HepG2 (cell line): ENCODE results near the gene SIX4. TPM values are rescaled to one million over a fixed set of nuclear protein-coding genes. Genes with fewer than 3 reads are reported as not detected.

Experiments used
- IRF2 ChIP-seq: IDR thresholded peaks from 2 replicates; pipeline ENCODE4 v1.6.1; 2018; ENCODE audit warnings: missing genetic modification reagents, missing compliant biosample characterization
- KDM4B ChIP-seq: sonication (generic); formaldehyde crosslinking; IDR thresholded peaks from 2 replicates; pipeline ENCODE4 v1.4.0; 2020; ENCODE audit warnings: missing genetic modification reagents
- KLF11 ChIP-seq: IDR thresholded peaks from 2 replicates; pipeline ENCODE4 v1.6.1; 2016; ENCODE audit warnings: missing compliant biosample characterization
- MAFK ChIP-seq, 2 experiments: IDR thresholded peaks in 1 of 2; conservative IDR thresholded peaks in 1 of 2; 2 replicates each; pipeline ENCODE4 v1.6.1; 2011; ENCODE audit warnings: improper control_type of control experiment in 2 of 2, low read length in 2 of 2
- RCOR2 ChIP-seq: IDR thresholded peaks from 2 replicates; pipeline ENCODE4 v1.6.1; 2016; ENCODE audit warnings: missing biosample characterization, missing genetic modification reagents
- SAFB2 ChIP-seq: sonication (generic); formaldehyde crosslinking; IDR thresholded peaks from 2 replicates; pipeline ENCODE4 v1.5.1; 2020; ENCODE audit warnings: missing genetic modification reagents, low read depth, mild to moderate bottlenecking, borderline replicate concordance
- SIN3A ChIP-seq: IDR thresholded peaks from 2 replicates; pipeline ENCODE4 v1.6.1; 2011; ENCODE audit warnings: low read depth, mild to moderate bottlenecking, control low read depth, low read length, borderline replicate concordance
- SNAPC2 ChIP-seq: sonication (generic); formaldehyde crosslinking; IDR thresholded peaks from 2 replicates; pipeline ENCODE4 v1.8.1; 2022; ENCODE audit warnings: mild to moderate bottlenecking, missing genetic modification reagents
- SNRNP70 ChIP-seq: fragments of 200-400 bp; formaldehyde crosslinking; IDR thresholded peaks from 2 replicates; pipeline ENCODE4 v1.6.1; 2017; ENCODE audit warnings: mild to moderate bottlenecking, low read depth, low read length, moderate library complexity
- SOX13 ChIP-seq, 3 experiments: fragments of 450-650 bp in 1 of 3; sonication (generic) in 1 of 3; formaldehyde crosslinking in 1 of 3; IDR thresholded peaks in 2 of 3; conservative IDR thresholded peaks in 1 of 3; 2 replicates each; pipeline versions ENCODE4 v1.5.0 to v1.6.1; 2016 to 2020; ENCODE audit warnings: antibody characterized with exemption in 1 of 3, mild to moderate bottlenecking in 1 of 3, missing compliant biosample characterization in 1 of 3, missing genetic modification reagents in 1 of 3, moderate library complexity in 1 of 3
- STAG1 ChIP-seq: sonication (generic); formaldehyde crosslinking; IDR thresholded peaks from 2 replicates; pipeline ENCODE4 v1.4.0; 2020; ENCODE audit warnings: missing genetic modification reagents
- TARDBP ChIP-seq: sonication (generic); formaldehyde crosslinking; IDR thresholded peaks from 2 replicates; pipeline ENCODE4 v1.8.0; 2022; ENCODE audit warnings: mild to moderate bottlenecking, missing genetic modification reagents
- ZNF121 ChIP-seq: sonication (generic); formaldehyde crosslinking; IDR thresholded peaks from 2 replicates; pipeline ENCODE4 v1.5.0; 2020; ENCODE audit warnings: mild to moderate bottlenecking, missing genetic modification reagents
- ZNF234 ChIP-seq: sonication (generic); formaldehyde crosslinking; conservative IDR thresholded peaks from 2 replicates; pipeline ENCODE4 v1.5.1; 2020; ENCODE audit warnings: mild to moderate bottlenecking, missing genetic modification reagents
- ZNF24 ChIP-seq: fragments of 450-650 bp; IDR thresholded peaks from 2 replicates; pipeline ENCODE4 v1.6.1; 2017; ENCODE audit warnings: antibody characterized with exemption, mild to moderate bottlenecking
- ZNF367 ChIP-seq: sonication (generic); formaldehyde crosslinking; IDR thresholded peaks from 2 replicates; pipeline ENCODE4 v1.4.0; 2020; ENCODE audit warnings: missing genetic modification reagents, borderline replicate concordance
- ZNF431 ChIP-seq: sonication (generic); formaldehyde crosslinking; IDR thresholded peaks from 2 replicates; pipeline ENCODE4 v1.9.0; 2022; ENCODE audit warnings: missing genetic modification reagents, low read depth, mild to moderate bottlenecking, borderline replicate concordance
- ZNF589 ChIP-seq: sonication (generic); formaldehyde crosslinking; conservative IDR thresholded peaks from 2 replicates; pipeline ENCODE4 v1.8.0; 2022; ENCODE audit warnings: mild to moderate bottlenecking, moderate library complexity, missing genetic modification reagents
- ZSCAN21 ChIP-seq: sonication (generic); formaldehyde crosslinking; IDR thresholded peaks from 2 replicates; pipeline ENCODE4 v1.8.0; 2022; ENCODE audit warnings: mild to moderate bottlenecking, missing genetic modification reagents, moderate library complexity, borderline replicate concordance
- polyA plus RNA-seq, 8 experiments: library from polyadenylated mRNA; depleted of rRNA in 3 of 8; stranded (reverse) in 7 of 8; unstranded in 1 of 8; fragments of >200 nt; fragmentation: Illumina TruSeq in 4 of 8; extraction: Trizol in 4 of 8; gene quantifications; 2 replicates each; pipeline versions ENCODE4 v1.2.1 to v1.2.3, GENCODE V29; 2011 to 2016; ENCODE audit warnings: low read depth in 4 of 8, missing spikeins in 1 of 8, mixed read lengths in 1 of 8; ENCODE audit not compliant: insufficient read depth in 1 of 8
- total RNA-seq, 5 experiments: library from RNA; depleted of rRNA; stranded (reverse); fragments of >200 nt; fragmentation: Illumina TruSeq; extraction: Trizol; gene quantifications; 2 replicates each; pipeline ENCODE4 v1.2.3, GENCODE V29; 2016; ENCODE audit warnings: low read depth in 1 of 5
- TF ChIP-seq, protein P1 (sequence below): IDR thresholded peaks from 2 replicates; pipeline ENCODE4 v1.6.1; 2016; ENCODE audit warnings: low read depth, borderline replicate concordance
- TF ChIP-seq, protein P2 (sequence below): sonication (generic); formaldehyde crosslinking; IDR thresholded peaks from 2 replicates; pipeline ENCODE4 v1.5.1; 2020; ENCODE audit warnings: mild to moderate bottlenecking, missing genetic modification reagents, borderline replicate concordance
- TF ChIP-seq, protein P3 (sequence below): sonication (generic); formaldehyde crosslinking; IDR thresholded peaks from 2 replicates; pipeline ENCODE4 v1.9.0; 2021; ENCODE audit warnings: missing genetic modification reagents, mild to moderate bottlenecking, borderline replicate concordance

Gene SIX4
- total and polyA plus RNA-seq, 2 of the 13 experiments (the other 11 are each of a cell fraction or from before 2014, with no cell fraction given) = 5.0 to 6.0 TPM

DNA sequence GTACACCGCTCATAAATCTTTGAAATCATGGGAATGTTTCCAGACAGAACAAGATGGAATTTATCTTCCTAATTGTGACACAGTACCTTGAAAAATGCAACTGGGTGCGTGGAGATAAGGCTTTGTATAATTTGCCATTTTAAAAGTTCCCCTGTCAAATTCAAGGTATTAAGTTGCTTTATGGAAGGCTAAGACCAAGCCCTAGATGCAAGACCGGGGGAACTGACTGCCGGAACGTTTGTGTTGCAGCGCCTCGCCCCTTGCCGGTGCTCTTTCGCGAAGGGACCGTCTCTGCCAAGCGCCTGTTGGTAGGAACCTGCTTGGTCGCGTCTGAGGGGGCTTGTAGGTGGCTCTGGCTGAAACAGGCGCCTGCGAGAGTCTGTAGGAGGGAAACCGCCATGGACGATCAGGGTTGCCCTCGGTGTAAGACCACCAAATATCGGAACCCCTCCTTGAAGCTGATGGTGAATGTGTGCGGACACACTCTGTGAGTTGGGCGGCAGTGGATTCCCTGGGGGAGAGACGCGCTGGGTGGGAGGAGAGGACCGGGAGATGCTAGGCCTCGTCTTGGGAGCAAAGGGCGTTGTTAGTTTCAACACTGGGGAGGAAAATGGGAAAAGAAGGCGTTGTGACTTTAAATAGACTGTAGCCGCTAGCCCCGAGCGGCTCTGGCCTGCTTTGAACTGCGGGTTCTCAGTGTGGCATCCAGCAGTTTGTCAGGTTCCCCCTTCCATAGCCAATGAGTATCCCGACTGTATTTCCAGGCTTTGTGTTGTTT is 10.5 kb upstream of the SIX4 start, which contains the start of gene MNAT1 (continued):
- TF ChIP-seq SOX13 (IDR thresholded peaks at IDR 0.05) = no peak; the same call in 1 of the 2 replicates
- peak in 1 of 2 experiments; percentile 58; a peak in 2 of 4 replicates for TF ChIP-seq SOX13 (CRISPR knock-in tag; conservative IDR thresholded peaks at IDR 0.05 in 1 of 2, IDR thresholded peaks at IDR 0.05 in 1 of 2)
- TF ChIP-seq SNAPC2 (CRISPR knock-in tag) = 0 out of 2 replicates have a peak, but pooled peaks have one; percentile 21
- TF ChIP-seq, protein P1, sequence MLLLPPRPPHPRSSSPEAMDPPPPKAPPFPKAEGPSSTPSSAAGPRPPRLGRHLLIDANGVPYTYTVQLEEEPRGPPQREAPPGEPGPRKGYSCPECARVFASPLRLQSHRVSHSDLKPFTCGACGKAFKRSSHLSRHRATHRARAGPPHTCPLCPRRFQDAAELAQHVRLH (CRISPR knock-in tag) = peak; percentile 98; the same call in 1 of the 2 replicates
- TF ChIP-seq ZNF234 (CRISPR knock-in tag) = no peak
- TF ChIP-seq ZNF121 (CRISPR knock-in tag) = no peak
- TF ChIP-seq SNRNP70 = no peak
- no peak; the same call in 1 of the 2 replicates for TF ChIP-seq ZNF431 (CRISPR knock-in tag)
- TF ChIP-seq TARDBP (CRISPR knock-in tag) = peak; percentile 82; the same call in 1 of the 2 replicates
- TF ChIP-seq RCOR2 (CRISPR knock-in tag) = no peak
- TF ChIP-seq, protein P2, sequence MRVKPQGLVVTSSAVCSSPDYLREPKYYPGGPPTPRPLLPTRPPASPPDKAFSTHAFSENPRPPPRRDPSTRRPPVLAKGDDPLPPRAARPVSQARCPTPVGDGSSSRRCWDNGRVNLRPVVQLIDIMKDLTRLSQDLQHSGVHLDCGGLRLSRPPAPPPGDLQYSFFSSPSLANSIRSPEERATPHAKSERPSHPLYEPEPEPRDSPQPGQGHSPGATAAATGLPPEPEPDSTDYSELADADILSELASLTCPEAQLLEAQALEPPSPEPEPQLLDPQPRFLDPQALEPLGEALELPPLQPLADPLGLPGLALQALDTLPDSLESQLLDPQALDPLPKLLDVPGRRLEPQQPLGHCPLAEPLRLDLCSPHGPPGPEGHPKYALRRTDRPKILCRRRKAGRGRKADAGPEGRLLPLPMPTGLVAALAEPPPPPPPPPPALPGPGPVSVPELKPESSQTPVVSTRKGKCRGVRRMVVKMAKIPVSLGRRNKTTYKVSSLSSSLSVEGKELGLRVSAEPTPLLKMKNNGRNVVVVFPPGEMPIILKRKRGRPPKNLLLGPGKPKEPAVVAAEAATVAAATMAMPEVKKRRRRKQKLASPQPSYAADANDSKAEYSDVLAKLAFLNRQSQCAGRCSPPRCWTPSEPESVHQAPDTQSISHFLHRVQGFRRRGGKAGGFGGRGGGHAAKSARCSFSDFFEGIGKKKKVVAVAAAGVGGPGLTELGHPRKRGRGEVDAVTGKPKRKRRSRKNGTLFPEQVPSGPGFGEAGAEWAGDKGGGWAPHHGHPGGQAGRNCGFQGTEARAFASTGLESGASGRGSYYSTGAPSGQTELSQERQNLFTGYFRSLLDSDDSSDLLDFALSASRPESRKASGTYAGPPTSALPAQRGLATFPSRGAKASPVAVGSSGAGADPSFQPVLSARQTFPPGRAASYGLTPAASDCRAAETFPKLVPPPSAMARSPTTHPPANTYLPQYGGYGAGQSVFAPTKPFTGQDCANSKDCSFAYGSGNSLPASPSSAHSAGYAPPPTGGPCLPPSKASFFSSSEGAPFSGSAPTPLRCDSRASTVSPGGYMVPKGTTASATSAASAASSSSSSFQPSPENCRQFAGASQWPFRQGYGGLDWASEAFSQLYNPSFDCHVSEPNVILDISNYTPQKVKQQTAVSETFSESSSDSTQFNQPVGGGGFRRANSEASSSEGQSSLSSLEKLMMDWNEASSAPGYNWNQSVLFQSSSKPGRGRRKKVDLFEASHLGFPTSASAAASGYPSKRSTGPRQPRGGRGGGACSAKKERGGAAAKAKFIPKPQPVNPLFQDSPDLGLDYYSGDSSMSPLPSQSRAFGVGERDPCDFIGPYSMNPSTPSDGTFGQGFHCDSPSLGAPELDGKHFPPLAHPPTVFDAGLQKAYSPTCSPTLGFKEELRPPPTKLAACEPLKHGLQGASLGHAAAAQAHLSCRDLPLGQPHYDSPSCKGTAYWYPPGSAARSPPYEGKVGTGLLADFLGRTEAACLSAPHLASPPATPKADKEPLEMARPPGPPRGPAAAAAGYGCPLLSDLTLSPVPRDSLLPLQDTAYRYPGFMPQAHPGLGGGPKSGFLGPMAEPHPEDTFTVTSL = peak; percentile 79; the same call in 1 of the 2 replicates
- peak; percentile 36; the same call in 1 of the 2 replicates for TF ChIP-seq ZNF24
- peak; percentile 98 for TF ChIP-seq KDM4B (CRISPR knock-in tag)
- TF ChIP-seq ZSCAN21 = peak; percentile 43; the same call in 1 of the 2 replicates
- peak; percentile 60 for TF ChIP-seq SIN3A
- TF ChIP-seq ZNF589 (CRISPR knock-in tag) = no peak; the same call in 1 of the 2 replicates
- no peak for TF ChIP-seq ZNF367 (CRISPR knock-in tag)
- TF ChIP-seq SAFB2 = no peak
- TF ChIP-seq MAFK (conservative IDR thresholded peaks at IDR 0.05 in 1 of 2, IDR thresholded peaks at IDR 0.05 in 1 of 2; ENCODE audit: low read length in 2 of 2) = no peak
- peak; percentile 97 for TF ChIP-seq IRF2 (CRISPR knock-in tag)
- TF ChIP-seq, protein P3, sequence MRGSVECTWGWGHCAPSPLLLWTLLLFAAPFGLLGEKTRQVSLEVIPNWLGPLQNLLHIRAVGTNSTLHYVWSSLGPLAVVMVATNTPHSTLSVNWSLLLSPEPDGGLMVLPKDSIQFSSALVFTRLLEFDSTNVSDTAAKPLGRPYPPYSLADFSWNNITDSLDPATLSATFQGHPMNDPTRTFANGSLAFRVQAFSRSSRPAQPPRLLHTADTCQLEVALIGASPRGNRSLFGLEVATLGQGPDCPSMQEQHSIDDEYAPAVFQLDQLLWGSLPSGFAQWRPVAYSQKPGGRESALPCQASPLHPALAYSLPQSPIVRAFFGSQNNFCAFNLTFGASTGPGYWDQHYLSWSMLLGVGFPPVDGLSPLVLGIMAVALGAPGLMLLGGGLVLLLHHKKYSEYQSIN (CRISPR knock-in tag) = no peak
- TF ChIP-seq STAG1 (CRISPR knock-in tag) = peak; percentile 43
- TF ChIP-seq KLF11 = peak; percentile 72; the same call in 1 of the 2 replicates
